GM18511 (cell line): ENCODE measurements around the gene UNC119B.

Experiments used
- ATAC-seq: cut with Tn5 transposase; IDR thresholded peaks from one replicate; pipeline ENCODE4 v1.9.1; 2021; ENCODE audit warnings: mild to moderate bottlenecking, moderate library complexity; ENCODE audit not compliant: unreplicated experiment

Gene UNC119B

GRCh38 chr12:120738252-120739030, 28.2 kb downstream of the UNC119B start:
- no peak for ATAC-seq

- ATAC-seq, result no peak
Measured at GRCh38 chr12:120739031-120739762, 28.9 kb downstream of the UNC119B start.

GRCh38 chr12:120739821-120740613, 29.8 kb downstream of the UNC119B start:
- no peak for ATAC-seq

GRCh38 chr12:120740871-120741270, 30.6 kb downstream of the UNC119B start:
- no peak for ATAC-seq

GRCh38 chr12:120741476-120742421, 31.5 kb downstream of the UNC119B start:
- ATAC-seq, result no peak

- no peak for ATAC-seq
Measured at GRCh38 chr12:120744922-120745493, 34.8 kb downstream of the UNC119B start.

GRCh38 chr12:120748242-120748641, 38.0 kb downstream of the UNC119B start:
- ATAC-seq, result no peak

GRCh38 chr12:120749256-120749655, 39.0 kb downstream of the UNC119B start:
- ATAC-seq, result no peak

- no peak for ATAC-seq
Measured at GRCh38 chr12:120750806-120751205, 40.5 kb downstream of the UNC119B start.

- ATAC-seq, result no peak
Measured at GRCh38 chr12:120751389-120751788, 41.1 kb downstream of the UNC119B start.

GRCh38 chr12:120754792-120755191, 44.5 kb downstream of the UNC119B start:
- ATAC-seq, result no peak

GRCh38 chr12:120755269-120755668, 45.0 kb downstream of the UNC119B start:
- no peak for ATAC-seq

GRCh38 chr12:120757226-120757742, 47.0 kb downstream of the UNC119B start:
- no peak for ATAC-seq

GRCh38 chr12:120757949-120758348, 47.7 kb downstream of the UNC119B start:
- ATAC-seq, result no peak

- ATAC-seq, result no peak
Measured at GRCh38 chr12:120758798-120759590, 48.7 kb downstream of the UNC119B start.

- no peak for ATAC-seq
Measured at GRCh38 chr12:120759591-120760348, 49.5 kb downstream of the UNC119B start.

- ATAC-seq, result no peak
Measured at GRCh38 chr12:120760349-120761254, 50.3 kb downstream of the UNC119B start.
